ENCODE results near the gene KIF26B.

DNA sequence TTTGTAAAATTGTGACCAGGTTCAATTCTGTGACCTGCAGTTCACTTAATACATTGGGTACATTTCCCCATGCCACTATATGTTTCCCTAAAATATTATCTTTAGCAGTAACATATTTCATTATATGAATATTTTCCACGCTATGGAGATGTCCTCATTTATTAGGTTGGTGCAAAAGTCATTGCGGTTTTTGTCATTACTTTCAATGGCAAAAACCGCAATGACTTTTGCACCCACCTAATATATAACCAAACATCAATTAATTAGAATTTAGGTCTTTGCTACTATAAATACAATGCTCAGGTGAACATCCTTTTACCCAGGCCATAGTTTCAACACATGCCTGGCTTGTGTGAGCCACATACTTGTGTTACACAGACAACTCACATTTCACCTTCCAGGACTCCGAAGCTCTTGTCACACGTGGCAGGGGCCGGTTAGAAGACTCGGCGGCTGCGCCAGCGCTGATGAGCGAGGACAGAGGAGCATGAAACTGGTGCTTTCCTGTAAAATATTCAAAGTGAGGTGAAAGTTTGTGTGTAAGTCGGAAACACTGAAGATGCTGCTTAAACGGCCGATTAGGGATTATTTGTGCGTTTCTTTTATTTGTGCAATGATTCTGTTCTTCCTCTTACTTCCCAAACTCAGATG lies 215.5 kb downstream of the KIF26B start:
- no peak for TF ChIP-seq SUZ12 (IDR thresholded peaks at IDR 0.05; ENCODE audit: extremely low read depth, insufficient read depth, insufficient read length)
- no peak for TF ChIP-seq ZNF274 (IDR thresholded peaks at IDR 0.05; ENCODE audit: low read depth, low read length)
- TF ChIP-seq YY1 (IDR thresholded peaks at IDR 0.05; ENCODE audit: insufficient read depth, insufficient read length), result no peak

Measured in NT2/D1 (cell line).